ENCODE results near the gene ST6GALNAC2.

DNA sequence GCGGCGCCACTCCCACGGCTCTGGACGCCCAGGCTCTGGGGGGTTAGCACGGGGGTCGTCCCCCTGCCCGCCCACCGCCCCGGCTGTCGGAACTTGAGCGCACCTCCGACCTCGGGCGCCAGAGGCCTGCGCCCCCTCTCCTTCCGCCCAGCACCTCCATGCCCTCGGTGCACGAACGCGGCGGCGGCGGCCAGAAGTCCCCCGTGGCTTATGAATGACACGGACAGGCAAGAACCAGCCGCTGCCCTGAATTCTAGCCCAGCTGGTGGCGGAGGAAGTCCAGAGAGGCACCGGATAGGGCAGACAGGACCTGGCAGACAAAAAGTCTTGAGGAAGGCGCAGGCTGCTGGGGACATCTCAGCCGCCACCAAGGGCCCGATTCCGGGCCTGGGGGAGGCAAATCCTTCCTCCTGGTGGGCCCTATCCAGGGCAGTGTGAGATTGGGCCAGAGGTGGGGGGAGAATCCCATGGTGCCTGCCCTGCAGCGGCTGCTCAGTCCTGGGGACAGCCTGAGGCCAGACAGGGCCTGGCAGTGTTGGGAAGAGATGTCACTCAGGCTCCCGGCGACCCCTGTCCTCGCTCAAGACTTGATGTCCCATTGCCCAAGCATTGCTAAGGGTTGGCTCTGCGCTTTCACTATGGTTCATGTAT, 47.3 kb downstream of the ST6GALNAC2 start:
- TF ChIP-seq, protein P1, sequence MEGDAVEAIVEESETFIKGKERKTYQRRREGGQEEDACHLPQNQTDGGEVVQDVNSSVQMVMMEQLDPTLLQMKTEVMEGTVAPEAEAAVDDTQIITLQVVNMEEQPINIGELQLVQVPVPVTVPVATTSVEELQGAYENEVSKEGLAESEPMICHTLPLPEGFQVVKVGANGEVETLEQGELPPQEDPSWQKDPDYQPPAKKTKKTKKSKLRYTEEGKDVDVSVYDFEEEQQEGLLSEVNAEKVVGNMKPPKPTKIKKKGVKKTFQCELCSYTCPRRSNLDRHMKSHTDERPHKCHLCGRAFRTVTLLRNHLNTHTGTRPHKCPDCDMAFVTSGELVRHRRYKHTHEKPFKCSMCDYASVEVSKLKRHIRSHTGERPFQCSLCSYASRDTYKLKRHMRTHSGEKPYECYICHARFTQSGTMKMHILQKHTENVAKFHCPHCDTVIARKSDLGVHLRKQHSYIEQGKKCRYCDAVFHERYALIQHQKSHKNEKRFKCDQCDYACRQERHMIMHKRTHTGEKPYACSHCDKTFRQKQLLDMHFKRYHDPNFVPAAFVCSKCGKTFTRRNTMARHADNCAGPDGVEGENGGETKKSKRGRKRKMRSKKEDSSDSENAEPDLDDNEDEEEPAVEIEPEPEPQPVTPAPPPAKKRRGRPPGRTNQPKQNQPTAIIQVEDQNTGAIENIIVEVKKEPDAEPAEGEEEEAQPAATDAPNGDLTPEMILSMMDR (IDR thresholded peaks at IDR 0.05): no peak
- TF ChIP-seq POLR2AphosphoS5 (IDR thresholded peaks at IDR 0.05): no peak
- no peak for TF ChIP-seq POLR2A (IDR thresholded peaks at IDR 0.05)
